ENCODE results near the gene FAM76B.

FAM76B gene

GRCh38 chr11:95728094-95728493 lies 61.5 kb downstream of the FAM76B start:
- DNase-seq, result no peak

- no peak for DNase-seq
Observed at GRCh38 chr11:95727620-95728019, 62.0 kb downstream of the FAM76B start.

GRCh38 chr11:95727111-95727510 lies 62.5 kb downstream of the FAM76B start:
- no peak for DNase-seq

- no peak for DNase-seq
Observed at GRCh38 chr11:95725196-95725595, 64.4 kb downstream of the FAM76B start.

- no peak for DNase-seq
Observed at GRCh38 chr11:95723361-95723942, 66.1 kb downstream of the FAM76B start.

GRCh38 chr11:95720195-95720594 lies 69.4 kb downstream of the FAM76B start:
- DNase-seq, result no peak
